Measurements from ENCODE around the gene NME4.

DNA sequence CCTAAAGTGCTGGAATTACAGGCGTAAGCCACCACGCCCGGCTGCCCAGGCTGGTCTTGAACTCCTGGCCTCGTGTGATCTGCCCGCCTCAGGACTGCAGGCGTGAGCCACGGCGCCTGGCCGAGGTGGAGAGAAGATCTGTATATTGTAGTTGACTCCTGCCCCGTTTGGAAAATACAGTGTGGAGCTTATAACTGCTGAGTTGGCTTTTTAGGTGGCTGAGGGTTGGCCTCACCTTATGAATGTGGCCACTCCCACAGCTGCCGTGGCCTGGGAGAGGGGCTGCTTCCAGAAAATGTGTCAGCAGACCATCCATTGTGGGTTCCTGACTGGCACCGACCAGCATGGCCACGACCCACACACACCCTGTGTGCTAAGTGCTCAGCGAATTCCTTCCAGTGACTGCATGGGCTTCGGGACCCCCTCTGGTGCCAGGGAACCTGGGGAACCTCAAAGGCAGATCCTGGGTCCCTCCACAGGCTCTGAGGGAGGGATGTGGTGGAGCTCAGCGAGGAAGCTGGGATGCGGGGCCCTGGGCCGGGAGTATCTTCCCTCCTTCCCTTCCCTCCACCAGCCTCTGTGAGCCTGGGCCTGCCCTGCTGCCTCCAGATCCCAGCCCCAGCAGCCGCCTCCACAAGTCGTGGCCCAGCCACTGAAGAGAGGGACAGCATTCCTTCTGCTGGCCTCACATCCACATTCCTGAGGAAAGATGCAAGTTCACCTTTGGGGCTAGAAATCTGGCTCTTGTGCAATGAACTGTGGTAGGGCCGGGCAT lies 17.6 kb downstream of the NME4 start:
- TF ChIP-seq, protein P1, sequence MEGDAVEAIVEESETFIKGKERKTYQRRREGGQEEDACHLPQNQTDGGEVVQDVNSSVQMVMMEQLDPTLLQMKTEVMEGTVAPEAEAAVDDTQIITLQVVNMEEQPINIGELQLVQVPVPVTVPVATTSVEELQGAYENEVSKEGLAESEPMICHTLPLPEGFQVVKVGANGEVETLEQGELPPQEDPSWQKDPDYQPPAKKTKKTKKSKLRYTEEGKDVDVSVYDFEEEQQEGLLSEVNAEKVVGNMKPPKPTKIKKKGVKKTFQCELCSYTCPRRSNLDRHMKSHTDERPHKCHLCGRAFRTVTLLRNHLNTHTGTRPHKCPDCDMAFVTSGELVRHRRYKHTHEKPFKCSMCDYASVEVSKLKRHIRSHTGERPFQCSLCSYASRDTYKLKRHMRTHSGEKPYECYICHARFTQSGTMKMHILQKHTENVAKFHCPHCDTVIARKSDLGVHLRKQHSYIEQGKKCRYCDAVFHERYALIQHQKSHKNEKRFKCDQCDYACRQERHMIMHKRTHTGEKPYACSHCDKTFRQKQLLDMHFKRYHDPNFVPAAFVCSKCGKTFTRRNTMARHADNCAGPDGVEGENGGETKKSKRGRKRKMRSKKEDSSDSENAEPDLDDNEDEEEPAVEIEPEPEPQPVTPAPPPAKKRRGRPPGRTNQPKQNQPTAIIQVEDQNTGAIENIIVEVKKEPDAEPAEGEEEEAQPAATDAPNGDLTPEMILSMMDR (IDR thresholded peaks at IDR 0.05), result no peak
- no peak for TF ChIP-seq EP300 (IDR thresholded peaks at IDR 0.05; ENCODE audit: borderline replicate concordance in 1 of 2, low read depth in 1 of 2, low read length in 1 of 2)
- no peak for TF ChIP-seq RAD21 (IDR thresholded peaks at IDR 0.05; ENCODE audit: low read length)
- TF ChIP-seq, protein P2, sequence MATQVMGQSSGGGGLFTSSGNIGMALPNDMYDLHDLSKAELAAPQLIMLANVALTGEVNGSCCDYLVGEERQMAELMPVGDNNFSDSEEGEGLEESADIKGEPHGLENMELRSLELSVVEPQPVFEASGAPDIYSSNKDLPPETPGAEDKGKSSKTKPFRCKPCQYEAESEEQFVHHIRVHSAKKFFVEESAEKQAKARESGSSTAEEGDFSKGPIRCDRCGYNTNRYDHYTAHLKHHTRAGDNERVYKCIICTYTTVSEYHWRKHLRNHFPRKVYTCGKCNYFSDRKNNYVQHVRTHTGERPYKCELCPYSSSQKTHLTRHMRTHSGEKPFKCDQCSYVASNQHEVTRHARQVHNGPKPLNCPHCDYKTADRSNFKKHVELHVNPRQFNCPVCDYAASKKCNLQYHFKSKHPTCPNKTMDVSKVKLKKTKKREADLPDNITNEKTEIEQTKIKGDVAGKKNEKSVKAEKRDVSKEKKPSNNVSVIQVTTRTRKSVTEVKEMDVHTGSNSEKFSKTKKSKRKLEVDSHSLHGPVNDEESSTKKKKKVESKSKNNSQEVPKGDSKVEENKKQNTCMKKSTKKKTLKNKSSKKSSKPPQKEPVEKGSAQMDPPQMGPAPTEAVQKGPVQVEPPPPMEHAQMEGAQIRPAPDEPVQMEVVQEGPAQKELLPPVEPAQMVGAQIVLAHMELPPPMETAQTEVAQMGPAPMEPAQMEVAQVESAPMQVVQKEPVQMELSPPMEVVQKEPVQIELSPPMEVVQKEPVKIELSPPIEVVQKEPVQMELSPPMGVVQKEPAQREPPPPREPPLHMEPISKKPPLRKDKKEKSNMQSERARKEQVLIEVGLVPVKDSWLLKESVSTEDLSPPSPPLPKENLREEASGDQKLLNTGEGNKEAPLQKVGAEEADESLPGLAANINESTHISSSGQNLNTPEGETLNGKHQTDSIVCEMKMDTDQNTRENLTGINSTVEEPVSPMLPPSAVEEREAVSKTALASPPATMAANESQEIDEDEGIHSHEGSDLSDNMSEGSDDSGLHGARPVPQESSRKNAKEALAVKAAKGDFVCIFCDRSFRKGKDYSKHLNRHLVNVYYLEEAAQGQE (IDR thresholded peaks at IDR 0.05; ENCODE audit: low read depth, low read length), result no peak
- no peak for TF ChIP-seq RFX5 (IDR thresholded peaks at IDR 0.05; ENCODE audit: low read length)
- TF ChIP-seq NFIC (IDR thresholded peaks at IDR 0.05; ENCODE audit: borderline replicate concordance), result no peak
- TF ChIP-seq TEAD4 (IDR thresholded peaks at IDR 0.05; ENCODE audit: borderline replicate concordance, insufficient read depth), result no peak
- no peak for TF ChIP-seq CHD2 (IDR thresholded peaks at IDR 0.05; ENCODE audit: low read length, partially characterized antibody)
- TF ChIP-seq, protein P3, sequence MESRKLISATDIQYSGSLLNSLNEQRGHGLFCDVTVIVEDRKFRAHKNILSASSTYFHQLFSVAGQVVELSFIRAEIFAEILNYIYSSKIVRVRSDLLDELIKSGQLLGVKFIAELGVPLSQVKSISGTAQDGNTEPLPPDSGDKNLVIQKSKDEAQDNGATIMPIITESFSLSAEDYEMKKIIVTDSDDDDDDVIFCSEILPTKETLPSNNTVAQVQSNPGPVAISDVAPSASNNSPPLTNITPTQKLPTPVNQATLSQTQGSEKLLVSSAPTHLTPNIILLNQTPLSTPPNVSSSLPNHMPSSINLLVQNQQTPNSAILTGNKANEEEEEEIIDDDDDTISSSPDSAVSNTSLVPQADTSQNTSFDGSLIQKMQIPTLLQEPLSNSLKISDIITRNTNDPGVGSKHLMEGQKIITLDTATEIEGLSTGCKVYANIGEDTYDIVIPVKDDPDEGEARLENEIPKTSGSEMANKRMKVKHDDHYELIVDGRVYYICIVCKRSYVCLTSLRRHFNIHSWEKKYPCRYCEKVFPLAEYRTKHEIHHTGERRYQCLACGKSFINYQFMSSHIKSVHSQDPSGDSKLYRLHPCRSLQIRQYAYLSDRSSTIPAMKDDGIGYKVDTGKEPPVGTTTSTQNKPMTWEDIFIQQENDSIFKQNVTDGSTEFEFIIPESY (IDR thresholded peaks at IDR 0.05; ENCODE audit: borderline replicate concordance, low read depth), result no peak
- TF ChIP-seq TAF1 (IDR thresholded peaks at IDR 0.05; ENCODE audit: borderline replicate concordance, low read depth, low read length), result no peak
- no peak for TF ChIP-seq FOXM1 (IDR thresholded peaks at IDR 0.05; ENCODE audit: low read depth)
- no peak for TF ChIP-seq RXRA (IDR thresholded peaks at IDR 0.05; ENCODE audit: borderline replicate concordance, low read depth)
- TF ChIP-seq POLR2AphosphoS5 (IDR thresholded peaks at IDR 0.05; ENCODE audit: low read depth, low read length), result no peak
- no peak for TF ChIP-seq JUND (IDR thresholded peaks at IDR 0.05)
